Measurements from ENCODE around the gene ANKH. TPM values are rescaled to one million over a fixed set of nuclear protein-coding genes. Genes with fewer than 3 reads are reported as not detected.

ANKH gene
- total and polyA plus RNA-seq, 2 of the 13 experiments (the other 11 are each of a cell fraction or from before 2014, with no cell fraction given), result 25.0 to 36.0 TPM

GRCh38 chr5:14760548-14761002, 111.0 kb downstream of the ANKH start (continued):
- TF ChIP-seq ZNF609 (CRISPR knock-in tag; IDR thresholded peaks at IDR 0.05; ENCODE audit: borderline replicate concordance), result peak; percentile 72
- TF ChIP-seq ZNF639 (CRISPR knock-in tag; conservative IDR thresholded peaks at IDR 0.05), result no peak
- no peak for TF ChIP-seq ZNF12 (CRISPR knock-in tag; IDR thresholded peaks at IDR 0.05)
- TF ChIP-seq MTA3 (CRISPR knock-in tag; IDR thresholded peaks at IDR 0.05), result no peak
- no peak for TF ChIP-seq GZF1 (CRISPR knock-in tag; IDR thresholded peaks at IDR 0.05)
- TF ChIP-seq POLR2AphosphoS5 (IDR thresholded peaks at IDR 0.05; ENCODE audit: low read depth, low read length), result no peak
- TF ChIP-seq HNF1B (CRISPR knock-in tag; IDR thresholded peaks at IDR 0.05), result peak; percentile 69; the same call in 1 of the 2 replicates
- TF ChIP-seq GTF2F1 (IDR thresholded peaks at IDR 0.05; ENCODE audit: low read length), result no peak
- TF ChIP-seq ZNF510 (CRISPR knock-in tag; IDR thresholded peaks at IDR 0.05; ENCODE audit: low read depth), result 0 out of 2 replicates have a peak, but pooled peaks have one; percentile 42
- no peak for TF ChIP-seq ERF (CRISPR knock-in tag; IDR thresholded peaks at IDR 0.05)
- no peak for TF ChIP-seq GLI4 (CRISPR knock-in tag; IDR thresholded peaks at IDR 0.05; ENCODE audit: borderline replicate concordance)
- TF ChIP-seq TOE1 (CRISPR knock-in tag; IDR thresholded peaks at IDR 0.05), result no peak
- TF ChIP-seq SNAI1 (CRISPR knock-in tag; IDR thresholded peaks at IDR 0.05; ENCODE audit: borderline replicate concordance), result no peak
- TF ChIP-seq ZNF326 (CRISPR knock-in tag; IDR thresholded peaks at IDR 0.05; ENCODE audit: borderline replicate concordance), result no peak
- TF ChIP-seq HCFC1 (IDR thresholded peaks at IDR 0.05; ENCODE audit: low read depth, low read length), result no peak
- TF ChIP-seq PCBP1 (IDR thresholded peaks at IDR 0.05; ENCODE audit: borderline replicate concordance, low read depth, low read length), result no peak
- no peak for TF ChIP-seq KDM2A (CRISPR knock-in tag; IDR thresholded peaks at IDR 0.05; ENCODE audit: borderline replicate concordance, low read depth)
- TF ChIP-seq MEIS1 (CRISPR knock-in tag; IDR thresholded peaks at IDR 0.05; ENCODE audit: borderline replicate concordance), result no peak
- TF ChIP-seq E2F5 (CRISPR knock-in tag; conservative IDR thresholded peaks at IDR 0.05), result no peak
- peak; percentile 80 for TF ChIP-seq RARA (CRISPR knock-in tag; IDR thresholded peaks at IDR 0.05)
- no peak for TF ChIP-seq IKZF4 (CRISPR knock-in tag; IDR thresholded peaks at IDR 0.05; ENCODE audit: borderline replicate concordance, low read depth, not compliant biosample characterization)
- TF ChIP-seq ZC3H4 (CRISPR knock-in tag; IDR thresholded peaks at IDR 0.05; ENCODE audit: borderline replicate concordance), result no peak
- no peak for TF ChIP-seq ZFP36L1 (CRISPR knock-in tag; IDR thresholded peaks at IDR 0.05)
